Fibroblast of lung (primary cell): ENCODE measurements around the gene GMCL2. TPM values are rescaled to one million over a fixed set of nuclear protein-coding genes. Genes with fewer than 3 reads are reported as not detected.

Source experiments
- DNase-seq, 2 donors: peaks; one replicate each; pipeline versions ENCODE4 v3.0.0 to v3.0.0-alpha.2; 2010; ENCODE audit warnings: low read depth in 2 of 2
- H2AFZ ChIP-seq: 2 replicates; pipeline ENCODE4 v1.5.1; 2012; ENCODE audit warnings: low read length, control low read depth, inconsistent platforms
- H3K27ac ChIP-seq: 2 replicates; pipeline ENCODE4 v1.5.1; 2011; ENCODE audit warnings: low read length, control low read depth; ENCODE audit not compliant: insufficient read depth
- H3K27me3 ChIP-seq: 2 replicates; pipeline ENCODE4 v1.5.1; 2011; ENCODE audit warnings: mild to moderate bottlenecking, low read length; ENCODE audit not compliant: control insufficient read depth, insufficient read depth
- H3K36me3 ChIP-seq: 2 replicates; pipeline ENCODE4 v1.5.1; 2011; ENCODE audit warnings: low read length; ENCODE audit not compliant: control insufficient read depth, insufficient read depth
- H3K4me1 ChIP-seq: 2 replicates; pipeline ENCODE4 v1.5.1; 2011; ENCODE audit warnings: low read length; ENCODE audit not compliant: control insufficient read depth, insufficient read depth; ENCODE audit errors: extremely low read depth
- H3K4me2 ChIP-seq: 2 replicates; pipeline ENCODE4 v1.5.1; 2011; ENCODE audit warnings: low read length, control low read depth; ENCODE audit not compliant: insufficient read depth; ENCODE audit errors: extremely low read depth
- H3K4me3 ChIP-seq, 4 experiments: fragments of 200-600 bp in 1 of 4; sonication (generic) in 1 of 4; replicated peaks in 1 of 4; 2 replicates each; pipeline ENCODE4 v1.5.1; 2011 to 2016; ENCODE audit warnings: low read length in 4 of 4, low read depth in 3 of 4, mild to moderate bottlenecking in 3 of 4, control low read depth in 2 of 4, inconsistent platforms in 1 of 4, mixed read lengths in 1 of 4; ENCODE audit not compliant: insufficient read depth in 1 of 4; ENCODE audit errors: control extremely low read depth in 1 of 4
- H3K79me2 ChIP-seq: 2 replicates; pipeline ENCODE4 v1.5.1; 2012; ENCODE audit warnings: mild to moderate bottlenecking, low read length, inconsistent platforms; ENCODE audit not compliant: control insufficient read depth, insufficient read depth
- H3K9ac ChIP-seq: 2 replicates; pipeline ENCODE4 v1.5.1; 2011; ENCODE audit warnings: mild to moderate bottlenecking, low read length, control low read depth; ENCODE audit not compliant: insufficient read depth
- H3K9me3 ChIP-seq: 2 replicates; pipeline ENCODE4 v1.5.1; 2012; ENCODE audit warnings: low read depth, low read length; ENCODE audit not compliant: control insufficient read depth, insufficient read depth
- H4K20me1 ChIP-seq: 2 replicates; pipeline ENCODE4 v1.5.1; 2011; ENCODE audit warnings: low read length; ENCODE audit not compliant: control insufficient read depth, insufficient read depth; ENCODE audit errors: extremely low read depth
- CTCF ChIP-seq, 2 donors: IDR thresholded peaks in 1 of 2; conservative IDR thresholded peaks in 1 of 2; 1 replicate in 1 of 2; 2 replicates in 1 of 2; pipeline ENCODE4 v1.5.1; 2011 to 2012; ENCODE audit warnings: low read length in 2 of 2, control low read depth in 1 of 2, inconsistent platforms in 1 of 2, low read depth in 1 of 2, mild to moderate bottlenecking in 1 of 2
- EZH2 ChIP-seq: IDR thresholded peaks from 2 replicates; pipeline ENCODE4 v1.5.1; 2012; ENCODE audit warnings: low read length, control low read depth, mild to moderate bottlenecking; ENCODE audit errors: missing control alignments
- polyA plus RNA-seq, 2 donors: library from polyadenylated mRNA; depleted of rRNA in 1 of 2; stranded (reverse) in 1 of 2; unstranded in 1 of 2; fragments of >200 nt; gene quantifications; 2 replicates each; pipeline ENCODE4 v1.2.1, GENCODE V29; 2011 to 2012; ENCODE audit warnings: missing spikeins in 1 of 2
- total RNA-seq: library from RNA; depleted of rRNA; stranded (reverse); fragments of >200 nt; gene quantifications from 2 replicates; pipeline ENCODE4 v1.2.1, GENCODE V29; 2014

GMCL2 gene
- total and polyA plus RNA-seq, 2 donors (not counting 1 experiment from before 2014, with no cell fraction given): under 0.01 TPM; not detected in 1

GRCh38 chr5:178145965-178146820 lies 41.0 kb downstream of the GMCL2 start:
- H3K27ac ChIP-seq: no peak overlapping the region
- no peaks in the 10 kb centered on the region for H3K4me1 ChIP-seq
- peak; percentile 23 to 33 for DNase-seq
- H3K4me2 ChIP-seq: no peak overlapping the region
- TF ChIP-seq EZH2 (no peak), CTCF (conservative IDR thresholded peaks at IDR 0.05 in 1 of 2, IDR thresholded peaks at IDR 0.05 in 1 of 2; ENCODE audit: low read depth in 1 of 2, low read length in 2 of 2) (peak; percentile 53 to 74)
- no peaks in the 10 kb centered on the region for H3K79me2 ChIP-seq
- H3K9me3 ChIP-seq: no peaks in the 10 kb centered on the region
- H3K27me3 ChIP-seq: no peaks in the 10 kb centered on the region
- no peak overlapping the region for H2AFZ ChIP-seq
- H3K36me3 ChIP-seq: peaks cover 24% of the 10 kb centered on the region
- H3K4me3 ChIP-seq: no peak overlapping the region
- no peaks in the 10 kb centered on the region for H4K20me1 ChIP-seq
- H3K9ac ChIP-seq: no peak overlapping the region

- Histone ChIP-seq H3K4me3 (no peak overlapping the region), H3K9ac (no peak overlapping the region)
- peak in 1 of 2 donors; percentile 86 for DNase-seq
These were observed 43.3 kb downstream of the GMCL2 start for GRCh38 chr5:178143901-178144300.

More at GRCh38 chr5:178143901-178144300, 43.3 kb downstream of the GMCL2 start:
- H3K79me2 ChIP-seq: no peaks in the 10 kb centered on the region
- H3K36me3 ChIP-seq: peaks cover 20% of the 10 kb centered on the region
- no peaks in the 10 kb centered on the region for H4K20me1 ChIP-seq
- TF ChIP-seq EZH2: no peak
- no peak for TF ChIP-seq CTCF (conservative IDR thresholded peaks at IDR 0.05 in 1 of 2, IDR thresholded peaks at IDR 0.05 in 1 of 2; ENCODE audit: low read depth in 1 of 2, low read length in 2 of 2)
- no peaks in the 10 kb centered on the region for H3K9me3 ChIP-seq
- H3K27me3 ChIP-seq: no peaks in the 10 kb centered on the region
- no peaks in the 10 kb centered on the region for H3K4me1 ChIP-seq
- H3K4me2 ChIP-seq: no peak overlapping the region
- no peak overlapping the region for H2AFZ ChIP-seq
- H3K27ac ChIP-seq: no peak overlapping the region
